ENCODE measurements around the gene RFC1. TPM values are rescaled to one million over a fixed set of nuclear protein-coding genes. Genes with fewer than 3 reads are reported as not detected.
"Not testable (repeated sequence)": the region's sequence is repeated elsewhere in the genome, so short reads cannot be mapped to it uniquely, and the experiment has no call there.

The RFC1 gene, protein sequence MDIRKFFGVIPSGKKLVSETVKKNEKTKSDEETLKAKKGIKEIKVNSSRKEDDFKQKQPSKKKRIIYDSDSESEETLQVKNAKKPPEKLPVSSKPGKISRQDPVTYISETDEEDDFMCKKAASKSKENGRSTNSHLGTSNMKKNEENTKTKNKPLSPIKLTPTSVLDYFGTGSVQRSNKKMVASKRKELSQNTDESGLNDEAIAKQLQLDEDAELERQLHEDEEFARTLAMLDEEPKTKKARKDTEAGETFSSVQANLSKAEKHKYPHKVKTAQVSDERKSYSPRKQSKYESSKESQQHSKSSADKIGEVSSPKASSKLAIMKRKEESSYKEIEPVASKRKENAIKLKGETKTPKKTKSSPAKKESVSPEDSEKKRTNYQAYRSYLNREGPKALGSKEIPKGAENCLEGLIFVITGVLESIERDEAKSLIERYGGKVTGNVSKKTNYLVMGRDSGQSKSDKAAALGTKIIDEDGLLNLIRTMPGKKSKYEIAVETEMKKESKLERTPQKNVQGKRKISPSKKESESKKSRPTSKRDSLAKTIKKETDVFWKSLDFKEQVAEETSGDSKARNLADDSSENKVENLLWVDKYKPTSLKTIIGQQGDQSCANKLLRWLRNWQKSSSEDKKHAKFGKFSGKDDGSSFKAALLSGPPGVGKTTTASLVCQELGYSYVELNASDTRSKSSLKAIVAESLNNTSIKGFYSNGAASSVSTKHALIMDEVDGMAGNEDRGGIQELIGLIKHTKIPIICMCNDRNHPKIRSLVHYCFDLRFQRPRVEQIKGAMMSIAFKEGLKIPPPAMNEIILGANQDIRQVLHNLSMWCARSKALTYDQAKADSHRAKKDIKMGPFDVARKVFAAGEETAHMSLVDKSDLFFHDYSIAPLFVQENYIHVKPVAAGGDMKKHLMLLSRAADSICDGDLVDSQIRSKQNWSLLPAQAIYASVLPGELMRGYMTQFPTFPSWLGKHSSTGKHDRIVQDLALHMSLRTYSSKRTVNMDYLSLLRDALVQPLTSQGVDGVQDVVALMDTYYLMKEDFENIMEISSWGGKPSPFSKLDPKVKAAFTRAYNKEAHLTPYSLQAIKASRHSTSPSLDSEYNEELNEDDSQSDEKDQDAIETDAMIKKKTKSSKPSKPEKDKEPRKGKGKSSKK
- total RNA-seq, result 44.4 and 52.4 TPM in 2 replicates
- polyA plus RNA-seq, result 29.9 and 31.3 TPM in 2 replicates
- 19.9 and 22.6 TPM in 2 replicates for polyA plus RNA-seq (2012)
- polyA minus RNA-seq (ENCODE audit: low replicate concordance), result 6.9 and 20.5 TPM in 2 replicates

DNA sequence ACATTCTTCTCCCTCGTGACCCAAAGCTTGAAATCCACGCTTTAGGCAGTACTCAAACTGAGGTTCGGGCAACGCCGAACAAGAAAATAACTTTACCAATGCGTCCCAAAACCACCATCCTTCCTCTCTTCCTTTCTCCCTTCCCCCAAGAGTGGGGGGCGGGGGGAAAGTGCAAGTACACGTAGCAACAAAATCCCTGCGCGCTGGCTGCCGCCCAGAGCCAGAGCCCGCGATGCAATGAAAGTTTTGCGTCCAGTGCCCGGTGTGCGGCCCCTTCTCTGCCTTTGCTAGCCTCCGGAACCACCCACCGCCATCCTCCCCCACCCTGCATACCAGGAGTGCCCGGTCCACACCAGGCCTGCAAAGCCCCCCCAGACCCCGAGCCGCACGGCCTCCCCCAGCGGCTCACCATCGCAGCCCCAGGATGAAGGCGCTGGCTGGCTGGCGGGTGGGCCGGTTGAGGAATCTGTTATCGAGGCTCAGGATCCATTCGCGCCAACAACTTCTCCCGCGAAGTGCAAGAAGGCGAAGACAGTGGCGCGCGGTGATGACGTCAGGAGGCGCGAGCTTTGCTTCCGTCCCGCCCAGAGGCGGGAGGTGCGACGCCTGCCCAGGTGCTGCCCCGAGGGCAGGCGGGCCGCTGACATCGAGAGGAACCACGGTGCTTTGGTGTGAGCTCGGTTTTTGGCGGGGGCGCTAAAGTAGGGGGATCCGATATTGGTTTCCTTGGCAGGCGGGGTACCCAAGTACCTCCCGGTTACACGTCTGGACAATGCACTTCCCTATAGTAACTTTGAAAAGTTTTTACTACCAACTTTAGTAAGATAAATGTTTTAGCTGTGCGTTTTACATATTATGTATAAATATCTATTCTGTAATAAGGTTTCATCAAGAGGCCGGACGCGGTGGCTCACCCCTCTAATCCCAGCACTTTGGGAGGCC lies at the start of gene RFC1:
Gene RFC1 (minus strand): TSS at position 533 of the 942 bp plus-strand sequence. CDS start 121 bp downstream, at position 412.
- TF ChIP-seq CTCF (conservative IDR thresholded peaks at IDR 0.05 in 1 of 2, IDR thresholded peaks at IDR 0.05 in 1 of 2; ENCODE audit: low read depth in 1 of 2, low read length in 2 of 2) (no peak), EZH2 (IDR thresholded peaks at IDR 0.05; ENCODE audit: low read length, missing control alignments) (no peak)
- H4K20me1 ChIP-seq (ENCODE audit: control insufficient read depth, extremely low read depth, insufficient read depth, low read length), result no peaks in the 10 kb centered on the region
- H3K9ac ChIP-seq (ENCODE audit: insufficient read depth, low read length), result peak within 1 kb of the TSS; percentile 91
- H3K4me1 ChIP-seq (ENCODE audit: control insufficient read depth, extremely low read depth, insufficient read depth, low read length), result peaks cover 3% of the 10 kb centered on the region
- H3K79me2 ChIP-seq (ENCODE audit: control insufficient read depth, insufficient read depth, low read length), result peaks cover 43% of the 10 kb centered on the region
- no peaks in the 10 kb centered on the region for H3K36me3 ChIP-seq (ENCODE audit: control insufficient read depth, insufficient read depth, low read length)
- H3K27me3 ChIP-seq (ENCODE audit: control insufficient read depth, insufficient read depth, low read length), result no peaks in the 10 kb centered on the region
- H3K4me3 ChIP-seq (replicated peaks in 1 of 4; ENCODE audit: control extremely low read depth in 1 of 4, insufficient read depth in 1 of 4, low read depth in 3 of 4, low read length in 4 of 4), result peak within 1 kb of the TSS; percentile 76 to 94 (median 86)
- H3K27ac ChIP-seq (ENCODE audit: insufficient read depth, low read length), result peak within 1 kb of the TSS; percentile 86
- H2AFZ ChIP-seq (ENCODE audit: low read length), result peak within 1 kb of the TSS; percentile 97
- peak within 1 kb of the TSS; percentile 98 for H3K4me2 ChIP-seq (ENCODE audit: extremely low read depth, insufficient read depth, low read length)
- H3K9me3 ChIP-seq (ENCODE audit: control insufficient read depth, insufficient read depth, low read depth, low read length), result no peaks in the 10 kb centered on the region
- peak; percentile 91 to 92 for DNase-seq (ENCODE audit: low read depth in 2 of 2)

DNA sequence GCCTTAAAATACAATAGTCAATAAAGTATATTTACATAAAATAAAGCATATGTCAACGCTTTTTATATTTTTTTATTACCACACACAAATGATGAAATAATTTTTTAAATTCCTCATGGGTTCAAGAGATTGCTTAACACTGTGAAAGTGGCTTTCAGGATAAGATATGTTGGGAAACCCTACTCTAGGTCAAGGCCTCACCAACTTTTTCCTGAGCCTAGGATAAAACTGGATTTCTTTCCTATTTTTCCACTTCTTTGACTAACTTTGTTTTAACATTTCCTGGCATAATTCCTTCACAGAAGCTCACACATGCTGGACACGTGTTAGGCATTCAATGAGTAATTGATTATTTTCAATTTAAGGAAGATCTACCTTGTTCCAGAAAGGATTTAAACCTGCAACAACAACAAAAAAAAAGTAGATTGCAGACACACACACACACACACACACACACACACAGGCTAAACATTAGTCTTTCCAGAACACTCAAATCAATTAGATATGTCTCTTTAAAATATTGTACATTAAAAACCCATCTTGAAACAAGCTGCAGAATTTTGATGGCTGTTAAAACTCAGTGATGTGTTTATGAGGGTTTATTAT lies 49.6 kb upstream of the RFC1 start:
- no peaks in the 10 kb centered on the region for H3K36me3 ChIP-seq (ENCODE audit: control insufficient read depth, insufficient read depth, low read length)
- no peaks in the 10 kb centered on the region for H3K27me3 ChIP-seq (ENCODE audit: control insufficient read depth, insufficient read depth, low read length)
- no peak overlapping the region for H2AFZ ChIP-seq (ENCODE audit: low read length)
- no peak overlapping the region for H3K9ac ChIP-seq (ENCODE audit: insufficient read depth, low read length)
- no peaks in the 10 kb centered on the region for H4K20me1 ChIP-seq (ENCODE audit: control insufficient read depth, extremely low read depth, insufficient read depth, low read length)
- no peak overlapping the region for H3K27ac ChIP-seq (ENCODE audit: insufficient read depth, low read length)
- H3K4me1 ChIP-seq (ENCODE audit: control insufficient read depth, extremely low read depth, insufficient read depth, low read length), result no peaks in the 10 kb centered on the region
- TF ChIP-seq CTCF (conservative IDR thresholded peaks at IDR 0.05 in 1 of 2, IDR thresholded peaks at IDR 0.05 in 1 of 2; ENCODE audit: low read depth in 1 of 2, low read length in 2 of 2) (no peak), EZH2 (IDR thresholded peaks at IDR 0.05; ENCODE audit: low read length, missing control alignments) (no peak)
- H3K79me2 ChIP-seq (ENCODE audit: control insufficient read depth, insufficient read depth, low read length), result no peaks in the 10 kb centered on the region
- H3K4me3 ChIP-seq (replicated peaks in 1 of 4; ENCODE audit: control extremely low read depth in 1 of 4, insufficient read depth in 1 of 4, low read depth in 3 of 4, low read length in 4 of 4), result no peak overlapping the region
- peak in 1 of 2 donors; percentile 31 for DNase-seq (ENCODE audit: low read depth in 2 of 2)
- H3K4me2 ChIP-seq (ENCODE audit: extremely low read depth, insufficient read depth, low read length), result no peak overlapping the region
- no peaks in the 10 kb centered on the region for H3K9me3 ChIP-seq (ENCODE audit: control insufficient read depth, insufficient read depth, low read depth, low read length)

DNA sequence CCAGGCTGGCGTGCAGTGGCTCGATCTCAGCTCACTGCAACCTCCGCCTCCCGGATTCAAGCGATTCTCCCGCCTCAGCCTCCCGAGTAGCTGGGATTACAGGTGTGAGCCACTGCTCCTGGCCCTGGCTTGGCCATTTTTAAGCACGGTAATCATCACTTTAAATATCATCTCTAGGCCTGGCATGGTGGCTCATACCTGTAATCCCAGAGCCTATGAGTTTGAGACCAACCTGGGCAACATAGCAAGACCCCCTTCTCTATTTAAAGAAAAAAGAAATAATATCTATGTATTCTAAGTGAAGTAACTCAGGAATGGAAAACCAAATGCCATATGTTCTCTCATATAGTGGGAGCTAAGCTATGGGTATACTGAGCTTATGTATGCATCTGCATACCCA lies 45.4 kb upstream of the RFC1 start:
- not testable (repeated sequence) for H3K4me3 ChIP-seq (replicated peaks in 1 of 4; ENCODE audit: control extremely low read depth in 1 of 4, insufficient read depth in 1 of 4, low read depth in 3 of 4, low read length in 4 of 4); H3K27ac ChIP-seq (ENCODE audit: insufficient read depth, low read length); H3K9ac ChIP-seq (ENCODE audit: insufficient read depth, low read length); H2AFZ ChIP-seq (ENCODE audit: low read length); DNase-seq (ENCODE audit: low read depth in 2 of 2); H4K20me1 ChIP-seq (ENCODE audit: control insufficient read depth, extremely low read depth, insufficient read depth, low read length); H3K79me2 ChIP-seq (ENCODE audit: control insufficient read depth, insufficient read depth, low read length); H3K4me1 ChIP-seq (ENCODE audit: control insufficient read depth, extremely low read depth, insufficient read depth, low read length); H3K9me3 ChIP-seq (ENCODE audit: control insufficient read depth, insufficient read depth, low read depth, low read length); H3K36me3 ChIP-seq (ENCODE audit: control insufficient read depth, insufficient read depth, low read length); H3K4me2 ChIP-seq (ENCODE audit: extremely low read depth, insufficient read depth, low read length); H3K27me3 ChIP-seq (ENCODE audit: control insufficient read depth, insufficient read depth, low read length)

All from fibroblast of lung (primary cell).